Endodermal cell (in vitro differentiated cells): ENCODE results near the gene SEMA3G. TPM values are rescaled to one million over a fixed set of nuclear protein-coding genes. Genes with fewer than 3 reads are reported as not detected.

Experiments
- DNase-seq: peaks from one replicate; pipeline ENCODE4 v3.0.0-alpha.2; 2017
- H3K27ac ChIP-seq: 2 replicates; pipeline ENCODE4 v1.5.1; 2013; ENCODE audit warnings: mild to moderate bottlenecking, low read depth, low read length, moderate library complexity
- H3K27me3 ChIP-seq: 2 replicates; pipeline ENCODE4 v1.6.1; 2013; ENCODE audit warnings: mild to moderate bottlenecking, low read length, moderate library complexity; ENCODE audit not compliant: insufficient read depth, control insufficient read depth, poor library complexity, severe bottlenecking
- H3K36me3 ChIP-seq: 2 replicates; pipeline ENCODE4 v1.7.0; 2013; ENCODE audit warnings: mild to moderate bottlenecking, low read length, moderate library complexity; ENCODE audit not compliant: control insufficient read depth, insufficient read depth
- H3K4me1 ChIP-seq: one replicate; pipeline ENCODE4 v1.7.0; 2013; ENCODE audit warnings: low read length; ENCODE audit not compliant: control insufficient read depth, insufficient read depth
- H3K4me3 ChIP-seq: 2 replicates; pipeline ENCODE4 v1.5.1; 2013; ENCODE audit warnings: mild to moderate bottlenecking, low read length, moderate library complexity
- H3K9ac ChIP-seq: 2 replicates; pipeline ENCODE4 v1.6.1; 2013; ENCODE audit warnings: mild to moderate bottlenecking, low read length, moderate library complexity; ENCODE audit not compliant: poor library complexity, severe bottlenecking; ENCODE audit errors: extremely low read depth
- H3K9me3 ChIP-seq: 2 replicates; pipeline ENCODE4 v1.6.1; 2013; ENCODE audit warnings: mild to moderate bottlenecking, low read length, moderate library complexity; ENCODE audit not compliant: control insufficient read depth
- H3K27ac Mint-ChIP-seq: 2 replicates; pipeline ENCODE4 v1.8.0; 2020; ENCODE audit warnings: mixed read lengths
- H3K27me3 Mint-ChIP-seq: 2 replicates; pipeline ENCODE4 v1.8.0; 2021; ENCODE audit warnings: mild to moderate bottlenecking, mixed read lengths; ENCODE audit not compliant: insufficient read depth
- H3K36me3 Mint-ChIP-seq: 2 replicates; pipeline ENCODE4 v1.8.0; 2020; ENCODE audit warnings: low read depth, mixed read lengths
- H3K4me1 Mint-ChIP-seq: 2 replicates; pipeline ENCODE4 v1.8.0; 2020; ENCODE audit warnings: mixed read lengths
- H3K4me3 Mint-ChIP-seq: 2 replicates; pipeline ENCODE4 v1.8.0; 2020; ENCODE audit warnings: mild to moderate bottlenecking, moderate library complexity, mixed read lengths
- H3K9me3 Mint-ChIP-seq: 2 replicates; pipeline ENCODE4 v1.8.0; 2020; ENCODE audit warnings: mild to moderate bottlenecking, mixed read lengths
- CTCF ChIP-seq: fragments of 200-600 bp; sonication (generic); conservative IDR thresholded peaks from 2 replicates; pipeline ENCODE4 v1.5.0; 2021; ENCODE audit warnings: antibody characterized with exemption, mild to moderate bottlenecking
- WGBS, 2 experiments: methylation state at CpG; one replicate each; pipeline versions ENCODE4 v1.1.5 to v1.1.7; 2013; ENCODE audit warnings: missing lambda C conversion rate in 2 of 2, mixed read lengths in 1 of 2; ENCODE audit not compliant: insufficient coverage in 1 of 2, insufficient read length in 1 of 2; 5-methylcytosine and 5-hydroxymethylcytosine counted together
- total RNA-seq, 2 donors: library from RNA; stranded (reverse); fragmentation: NEBNext Ultra II Directional in 1 of 2; extraction: Animal tissue kit (Norgen Biotek cat#: 25700) in 1 of 2; gene quantifications; 2 replicates in 1 of 2; 3 replicates in 1 of 2; pipeline ENCODE4 v1.2.1, GENCODE V29; 2021

Gene SEMA3G
- total RNA-seq, 2 donors from 2014 or later = 2.5 to 8.6 TPM

- Histone ChIP-seq H3K9me3 (no peaks in the 10 kb centered on the region), H3K27me3 (no peaks in the 10 kb centered on the region), H3K9ac (no peak overlapping the region), H3K36me3 (peaks cover 39% of the 10 kb centered on the region), H3K4me1 (no peaks in the 10 kb centered on the region), H3K27ac (no peak overlapping the region), H3K4me3 (no peak overlapping the region)
- Mint-ChIP-seq H3K4me1 (peaks cover 8% of the 10 kb centered on the region), H3K27ac (no peak overlapping the region), H3K9me3 (no peaks in the 10 kb centered on the region), H3K36me3 (peaks cover 25% of the 10 kb centered on the region), H3K4me3 (no peak overlapping the region), H3K27me3 (peaks cover 3% of the 10 kb centered on the region)
- no peak for TF ChIP-seq CTCF
- 94 to 100% methylated on average over 1 to 4 of the region's 4 CpGs for WGBS, 2 experiments
- no peak for DNase-seq
These were observed 45.8 kb downstream of the SEMA3G start for GRCh38 chr3:52399131-52399530.

- H3K27ac ChIP-seq = no peak overlapping the region
These were observed 46.2 kb downstream of the SEMA3G start for GRCh38 chr3:52398670-52399081.

GRCh38 chr3:52397676-52398399, 47.1 kb downstream of the SEMA3G start:
- H3K4me1 Mint-ChIP-seq = peaks cover 8% of the 10 kb centered on the region
- no peak overlapping the region for H3K27ac Mint-ChIP-seq
- Histone ChIP-seq H3K27ac (no peak overlapping the region), H3K27me3 (no peaks in the 10 kb centered on the region), H3K9ac (no peak overlapping the region), H3K4me1 (no peaks in the 10 kb centered on the region), H3K4me3 (no peak overlapping the region), H3K36me3 (peaks cover 26% of the 10 kb centered on the region), H3K9me3 (no peaks in the 10 kb centered on the region)
- no peak for DNase-seq
- H3K4me3 Mint-ChIP-seq = no peak overlapping the region
- H3K36me3 Mint-ChIP-seq = peaks cover 14% of the 10 kb centered on the region
- WGBS, 2 experiments = 80 to 87% methylated on average over 10 to 13 of the region's 13 CpGs
- peaks cover 3% of the 10 kb centered on the region for H3K27me3 Mint-ChIP-seq
- no peak for TF ChIP-seq CTCF
- no peaks in the 10 kb centered on the region for H3K9me3 Mint-ChIP-seq

More at GRCh38 chr3:52398670-52399081, 46.2 kb downstream of the SEMA3G start:
- Histone ChIP-seq H3K9me3 (no peaks in the 10 kb centered on the region), H3K4me1 (no peaks in the 10 kb centered on the region), H3K9ac (no peak overlapping the region), H3K4me3 (no peak overlapping the region), H3K36me3 (peaks cover 34% of the 10 kb centered on the region), H3K27me3 (no peaks in the 10 kb centered on the region)
- peaks cover 21% of the 10 kb centered on the region for H3K36me3 Mint-ChIP-seq
- no peak for TF ChIP-seq CTCF
- H3K4me3 Mint-ChIP-seq = no peak overlapping the region
- no peaks in the 10 kb centered on the region for H3K9me3 Mint-ChIP-seq
- H3K27ac Mint-ChIP-seq = no peak overlapping the region
- H3K27me3 Mint-ChIP-seq = peaks cover 3% of the 10 kb centered on the region
- H3K4me1 Mint-ChIP-seq = peaks cover 8% of the 10 kb centered on the region
- DNase-seq = no peak
- 95% methylated on average over 5 of the region's 5 CpGs for WGBS, 2 experiments
